Measurements from ENCODE around the gene SFI1. TPM values are rescaled to one million over a fixed set of nuclear protein-coding genes. Genes with fewer than 3 reads are reported as not detected.
A peak's percentile ranks its signal among the peaks of the same experiment; 100 is the strongest.

Gene SFI1
- total RNA-seq, 1 experiment from 2014 or later = 55.2 TPM

DNA sequence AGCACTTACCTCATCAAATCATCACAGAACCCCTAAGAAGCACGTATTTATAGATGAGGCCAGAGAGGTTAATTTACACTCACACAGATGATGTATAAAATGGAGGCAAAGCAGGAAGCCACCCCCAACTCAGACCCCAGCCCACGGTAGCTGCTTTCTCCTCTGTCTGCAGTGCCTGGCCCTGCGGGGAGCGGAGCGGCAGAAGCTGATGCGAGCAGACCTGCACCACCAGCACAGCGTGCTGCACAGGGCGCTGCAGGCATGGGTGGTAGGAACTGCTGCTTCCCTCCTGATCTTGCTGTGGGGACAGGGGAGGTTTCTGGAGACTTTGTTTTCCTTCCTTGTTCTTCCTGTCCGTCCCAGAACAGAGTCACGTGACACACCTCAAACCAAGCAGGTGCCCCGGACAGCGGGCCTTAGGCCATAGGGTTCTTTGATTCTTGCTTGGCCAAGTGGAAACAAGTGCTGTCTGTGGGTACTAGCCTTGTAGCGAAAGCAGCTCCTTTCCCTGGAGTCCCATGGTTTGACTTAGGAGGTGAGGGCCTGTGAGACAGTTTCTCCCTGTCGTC lies 107.9 kb downstream of the SFI1 start:
- POLR2A ChIA-PET = no interaction called here
- Mint-ChIP-seq H3K4me3 (ENCODE audit: unreplicated experiment) (no peak overlapping the region), H3K27me3 (ENCODE audit: insufficient read depth, unreplicated experiment) (no peaks in the 10 kb centered on the region), H3K27ac (ENCODE audit: unreplicated experiment) (no peak overlapping the region), H3K4me1 (ENCODE audit: low read depth, unreplicated experiment) (peaks cover 27% of the 10 kb centered on the region), H3K9me3 (ENCODE audit: unreplicated experiment) (no peaks in the 10 kb centered on the region), H3K36me3 (ENCODE audit: insufficient read depth, unreplicated experiment) (peaks cover 29% of the 10 kb centered on the region)
- Histone ChIP-seq H3K36me3 (ENCODE audit: control insufficient read depth, insufficient read depth, low read length) (peaks cover 1% of the 10 kb centered on the region), H3K27me3 (replicated peaks; ENCODE audit: control insufficient read depth, insufficient read depth, low read length) (no peaks in the 10 kb centered on the region), H3K4me3 (ENCODE audit: low read depth, low read length) (no peak overlapping the region), H3K4me1 (peaks cover 9% of the 10 kb centered on the region), H3K9me3 (no peaks in the 10 kb centered on the region)
- DNase-seq = peak in 1 of 2 experiments; percentile 15
- no TSS peak for BruUV-seq (replicated peaks)
- TF ChIP-seq, protein P1, sequence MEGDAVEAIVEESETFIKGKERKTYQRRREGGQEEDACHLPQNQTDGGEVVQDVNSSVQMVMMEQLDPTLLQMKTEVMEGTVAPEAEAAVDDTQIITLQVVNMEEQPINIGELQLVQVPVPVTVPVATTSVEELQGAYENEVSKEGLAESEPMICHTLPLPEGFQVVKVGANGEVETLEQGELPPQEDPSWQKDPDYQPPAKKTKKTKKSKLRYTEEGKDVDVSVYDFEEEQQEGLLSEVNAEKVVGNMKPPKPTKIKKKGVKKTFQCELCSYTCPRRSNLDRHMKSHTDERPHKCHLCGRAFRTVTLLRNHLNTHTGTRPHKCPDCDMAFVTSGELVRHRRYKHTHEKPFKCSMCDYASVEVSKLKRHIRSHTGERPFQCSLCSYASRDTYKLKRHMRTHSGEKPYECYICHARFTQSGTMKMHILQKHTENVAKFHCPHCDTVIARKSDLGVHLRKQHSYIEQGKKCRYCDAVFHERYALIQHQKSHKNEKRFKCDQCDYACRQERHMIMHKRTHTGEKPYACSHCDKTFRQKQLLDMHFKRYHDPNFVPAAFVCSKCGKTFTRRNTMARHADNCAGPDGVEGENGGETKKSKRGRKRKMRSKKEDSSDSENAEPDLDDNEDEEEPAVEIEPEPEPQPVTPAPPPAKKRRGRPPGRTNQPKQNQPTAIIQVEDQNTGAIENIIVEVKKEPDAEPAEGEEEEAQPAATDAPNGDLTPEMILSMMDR (IDR thresholded peaks at IDR 0.05; ENCODE audit: insufficient read depth in 1 of 2, low read depth in 1 of 2, low read length in 1 of 2, severe bottlenecking in 1 of 2, unreplicated experiment in 1 of 2) = no peak
- intact Hi-C loops (cut with micrococcal nuclease; ENCODE audit: unreplicated experiment) = no loop called here
- CTCF ChIA-PET = no interaction called here

DNA sequence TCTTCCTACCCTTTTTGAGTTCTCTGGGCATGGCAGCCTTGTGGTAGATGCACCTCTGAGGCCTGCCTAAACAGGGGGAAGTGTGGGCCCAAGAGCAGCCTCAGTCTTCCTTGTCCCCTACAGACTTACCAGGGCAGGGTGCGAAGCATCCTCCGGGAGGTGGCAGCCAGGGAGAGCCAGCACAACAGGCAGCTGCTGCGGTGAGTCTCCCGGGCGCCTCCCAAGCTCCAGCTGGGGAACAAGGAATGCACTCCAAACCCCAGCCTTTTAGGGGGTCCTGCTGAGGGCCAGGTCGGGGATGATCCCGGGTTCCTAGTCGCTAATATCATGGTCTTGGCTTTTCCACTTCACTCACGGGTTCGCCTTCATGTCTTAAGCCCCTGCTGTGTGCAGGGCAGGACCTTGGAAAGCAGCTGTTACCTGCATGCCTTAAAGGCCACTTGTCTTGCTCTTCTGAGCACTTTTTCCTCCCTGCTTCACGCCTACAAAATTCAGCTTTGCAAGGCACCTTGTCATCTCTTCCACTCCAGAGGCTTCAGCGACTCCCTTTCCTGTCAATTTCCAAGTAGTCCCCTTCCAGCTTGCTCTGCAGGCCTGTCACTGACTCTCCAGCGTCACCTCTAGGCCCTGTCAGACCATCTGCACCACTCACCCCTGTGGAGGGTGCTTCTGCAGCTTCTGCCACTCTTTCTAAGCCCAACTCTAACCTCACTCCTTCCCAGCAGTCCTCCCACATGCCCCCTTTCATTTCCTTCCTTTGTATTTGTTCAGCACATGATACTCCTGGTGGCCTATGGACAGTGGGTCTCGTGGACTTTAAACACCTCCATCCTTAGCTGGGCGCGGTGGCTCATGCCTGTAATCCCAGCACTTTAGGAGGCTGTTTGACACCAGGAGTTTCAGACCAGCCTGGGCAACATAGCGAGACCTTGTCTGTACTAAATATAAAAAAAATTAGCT lies 108.7 kb downstream of the SFI1 start:
- H3K36me3 Mint-ChIP-seq (ENCODE audit: insufficient read depth, unreplicated experiment) = peaks cover 27% of the 10 kb centered on the region
- peak in 1 of 2 experiments; percentile 25 for DNase-seq
- CTCF ChIA-PET = interaction anchor here (0.5 kb wide), 1 partner anchor 173 kb away, joined by 5 read pairs; no protein-coding TSS in a partner anchor
- intact Hi-C loops (cut with micrococcal nuclease; ENCODE audit: unreplicated experiment) = no loop called here
- Histone ChIP-seq H3K4me1 (peaks cover 9% of the 10 kb centered on the region), H3K36me3 (ENCODE audit: control insufficient read depth, insufficient read depth, low read length) (peaks cover 1% of the 10 kb centered on the region), H3K4me3 (ENCODE audit: low read depth, low read length) (no peak overlapping the region), H3K9me3 (no peaks in the 10 kb centered on the region), H3K27me3 (replicated peaks; ENCODE audit: control insufficient read depth, insufficient read depth, low read length) (no peaks in the 10 kb centered on the region)
- peaks cover 27% of the 10 kb centered on the region for H3K4me1 Mint-ChIP-seq (ENCODE audit: low read depth, unreplicated experiment)
- H3K27ac Mint-ChIP-seq (ENCODE audit: unreplicated experiment) = peak overlapping the region; percentile 26
- POLR2A ChIA-PET = interaction anchor here (0.9 kb wide), 1 partner anchor 57 kb away, joined by 3 read pairs; the partner anchor contains the start of gene PISD
- BruUV-seq (replicated peaks) = no TSS peak
- TF ChIP-seq, protein P1 (IDR thresholded peaks at IDR 0.05; ENCODE audit: insufficient read depth in 1 of 2, low read depth in 1 of 2, low read length in 1 of 2, severe bottlenecking in 1 of 2, unreplicated experiment in 1 of 2) = no peak
- no peaks in the 10 kb centered on the region for H3K9me3 Mint-ChIP-seq (ENCODE audit: unreplicated experiment)
- no peaks in the 10 kb centered on the region for H3K27me3 Mint-ChIP-seq (ENCODE audit: insufficient read depth, unreplicated experiment)
- no peak overlapping the region for H3K4me3 Mint-ChIP-seq (ENCODE audit: unreplicated experiment)

DNA sequence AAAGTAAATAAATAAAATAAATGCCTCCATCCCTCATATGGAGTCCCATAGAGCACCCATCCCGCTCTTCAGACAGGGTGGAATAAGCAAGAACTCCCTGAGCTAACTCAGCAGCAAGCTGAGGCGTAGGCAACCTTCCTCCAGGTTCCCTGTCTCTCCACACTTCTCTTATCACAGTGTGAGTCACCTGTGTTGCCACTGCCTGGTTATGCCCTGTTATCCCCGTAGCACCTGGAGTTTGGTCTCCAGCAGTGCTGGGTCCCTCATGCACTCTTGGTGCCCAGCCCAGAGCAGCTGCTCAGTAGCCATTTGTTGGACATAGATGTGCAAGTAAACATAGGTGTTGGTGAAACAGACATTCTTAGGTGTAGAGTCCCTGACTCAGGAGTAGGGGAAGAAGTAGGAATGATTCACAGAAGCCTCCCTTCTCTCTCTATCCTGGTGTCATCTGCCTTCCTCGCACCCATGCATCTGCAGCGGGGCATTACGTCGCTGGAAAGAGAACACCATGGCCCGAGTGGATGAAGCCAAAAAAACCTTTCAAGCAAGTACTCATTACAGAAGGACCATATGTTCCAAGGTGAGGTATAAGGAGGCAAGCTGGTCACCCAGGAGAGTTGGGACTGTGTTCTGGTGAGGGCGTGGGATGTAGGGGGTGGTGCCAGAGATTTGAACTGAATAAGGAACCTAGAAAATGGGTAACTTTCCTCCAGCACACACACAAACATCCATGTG lies 109.7 kb downstream of the SFI1 start:
- CTCF ChIA-PET = no interaction called here
- peaks cover 9% of the 10 kb centered on the region for H3K4me1 ChIP-seq
- POLR2A ChIA-PET = interaction anchor here (0.9 kb wide), 1 partner anchor 56 kb away, joined by 3 read pairs; the partner anchor contains the start of gene PISD
- Mint-ChIP-seq H3K27me3 (ENCODE audit: insufficient read depth, unreplicated experiment) (no peaks in the 10 kb centered on the region), H3K36me3 (ENCODE audit: insufficient read depth, unreplicated experiment) (peaks cover 22% of the 10 kb centered on the region), H3K27ac (ENCODE audit: unreplicated experiment) (no peak overlapping the region), H3K4me1 (ENCODE audit: low read depth, unreplicated experiment) (peaks cover 22% of the 10 kb centered on the region), H3K9me3 (ENCODE audit: unreplicated experiment) (no peaks in the 10 kb centered on the region), H3K4me3 (ENCODE audit: unreplicated experiment) (no peak overlapping the region)
- DNase-seq = peak in 1 of 2 experiments; percentile 28
- TF ChIP-seq, protein P1 (IDR thresholded peaks at IDR 0.05; ENCODE audit: insufficient read depth in 1 of 2, low read depth in 1 of 2, low read length in 1 of 2, severe bottlenecking in 1 of 2, unreplicated experiment in 1 of 2) = no peak
- intact Hi-C loops (cut with micrococcal nuclease; ENCODE audit: unreplicated experiment) = no loop called here
- no peak overlapping the region for H3K4me3 ChIP-seq (ENCODE audit: low read depth, low read length)
- no peaks in the 10 kb centered on the region for H3K9me3 ChIP-seq
- BruUV-seq (replicated peaks) = no TSS peak
- no peaks in the 10 kb centered on the region for H3K27me3 ChIP-seq (replicated peaks; ENCODE audit: control insufficient read depth, insufficient read depth, low read length)
- H3K36me3 ChIP-seq (ENCODE audit: control insufficient read depth, insufficient read depth, low read length) = peaks cover 1% of the 10 kb centered on the region
